ENCODE measurements around the gene USP17L28.
A peak's percentile ranks its signal among the peaks of the same experiment; 100 is the strongest.
"Not testable (repeated sequence)": the region's sequence is repeated elsewhere in the genome, so short reads cannot be mapped to it uniquely, and the experiment has no call there.

USP17L28 gene, protein sequence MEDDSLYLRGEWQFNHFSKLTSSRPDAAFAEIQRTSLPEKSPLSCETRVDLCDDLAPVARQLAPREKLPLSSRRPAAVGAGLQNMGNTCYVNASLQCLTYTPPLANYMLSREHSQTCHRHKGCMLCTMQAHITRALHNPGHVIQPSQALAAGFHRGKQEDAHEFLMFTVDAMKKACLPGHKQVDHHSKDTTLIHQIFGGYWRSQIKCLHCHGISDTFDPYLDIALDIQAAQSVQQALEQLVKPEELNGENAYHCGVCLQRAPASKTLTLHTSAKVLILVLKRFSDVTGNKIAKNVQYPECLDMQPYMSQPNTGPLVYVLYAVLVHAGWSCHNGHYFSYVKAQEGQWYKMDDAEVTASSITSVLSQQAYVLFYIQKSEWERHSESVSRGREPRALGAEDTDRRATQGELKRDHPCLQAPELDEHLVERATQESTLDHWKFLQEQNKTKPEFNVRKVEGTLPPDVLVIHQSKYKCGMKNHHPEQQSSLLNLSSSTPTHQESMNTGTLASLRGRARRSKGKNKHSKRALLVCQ
- total RNA-seq: 0 reads per million in 2 experiments

DNA sequence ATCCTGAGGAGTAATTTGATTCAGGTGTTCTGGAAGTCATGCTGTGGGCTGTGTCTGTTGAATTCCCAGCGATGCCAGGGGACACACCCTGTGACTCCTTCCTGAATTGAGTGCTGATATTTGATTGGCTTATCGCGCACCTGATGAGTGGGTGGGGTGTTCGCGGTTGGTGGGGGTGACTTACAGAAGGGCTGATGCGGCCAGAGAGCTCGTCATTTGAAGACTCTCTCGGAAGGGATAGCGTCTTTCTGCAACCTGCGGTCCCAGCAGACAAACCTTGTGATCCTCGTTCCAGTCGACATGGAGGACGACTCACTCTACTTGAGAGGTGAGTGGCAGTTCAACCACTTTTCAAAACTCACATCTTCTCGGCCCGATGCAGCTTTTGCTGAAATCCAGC lies at the start of gene USP17L28:
Gene USP17L28 (plus strand): TSS at position 301 of the 400 bp plus-strand sequence. CDS start 0 bp downstream, at position 301.
- not testable (repeated sequence) for DNase-seq (ENCODE audit: low read depth)

DNA sequence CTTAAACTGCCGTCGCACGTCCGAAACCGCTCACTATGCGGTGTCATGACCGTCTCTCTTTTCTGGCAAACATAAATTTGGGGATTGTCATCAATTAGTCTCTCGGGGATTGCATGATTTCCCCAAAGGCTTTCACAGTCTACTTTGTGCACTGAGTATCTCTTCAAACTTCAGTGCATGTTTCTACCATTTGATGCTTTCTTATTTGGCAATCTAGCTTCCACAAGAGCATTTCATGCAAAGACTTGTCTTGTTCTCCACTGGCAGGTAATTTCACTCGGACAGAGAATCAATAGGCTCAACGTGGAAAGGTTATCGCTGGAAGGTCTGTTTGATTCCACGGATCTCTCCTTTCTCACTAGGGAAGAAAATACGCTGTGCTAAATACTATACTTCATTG lies 24.5 kb upstream of the USP17L28 start:
- not testable (repeated sequence) for DNase-seq (ENCODE audit: low read depth)

DNA sequence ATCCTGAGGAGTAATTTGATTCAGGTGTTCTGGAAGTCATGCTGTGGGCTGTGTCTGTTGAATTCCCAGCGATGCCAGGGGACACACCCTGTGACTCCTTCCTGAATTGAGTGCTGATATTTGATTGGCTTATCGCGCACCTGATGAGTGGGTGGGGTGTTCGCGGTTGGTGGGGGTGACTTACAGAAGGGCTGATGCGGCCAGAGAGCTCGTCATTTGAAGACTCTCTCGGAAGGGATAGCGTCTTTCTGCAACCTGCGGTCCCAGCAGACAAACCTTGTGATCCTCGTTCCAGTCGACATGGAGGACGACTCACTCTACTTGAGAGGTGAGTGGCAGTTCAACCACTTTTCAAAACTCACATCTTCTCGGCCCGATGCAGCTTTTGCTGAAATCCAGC lies 23.8 kb upstream of the USP17L28 start, which contains the start of gene USP17L24:
Gene USP17L24 (plus strand): TSS at position 301 of the 400 bp plus-strand sequence. CDS start 0 bp downstream, at position 301.
- not testable (repeated sequence) for DNase-seq (ENCODE audit: low read depth)

DNA sequence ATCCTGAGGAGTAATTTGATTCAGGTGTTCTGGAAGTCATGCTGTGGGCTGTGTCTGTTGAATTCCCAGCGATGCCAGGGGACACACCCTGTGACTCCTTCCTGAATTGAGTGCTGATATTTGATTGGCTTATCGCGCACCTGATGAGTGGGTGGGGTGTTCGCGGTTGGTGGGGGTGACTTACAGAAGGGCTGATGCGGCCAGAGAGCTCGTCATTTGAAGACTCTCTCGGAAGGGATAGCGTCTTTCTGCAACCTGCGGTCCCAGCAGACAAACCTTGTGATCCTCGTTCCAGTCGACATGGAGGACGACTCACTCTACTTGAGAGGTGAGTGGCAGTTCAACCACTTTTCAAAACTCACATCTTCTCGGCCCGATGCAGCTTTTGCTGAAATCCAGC lies 19.1 kb upstream of the USP17L28 start, which contains the start of gene USP17L25:
Gene USP17L25 (plus strand): TSS at position 301 of the 400 bp plus-strand sequence. CDS start 0 bp downstream, at position 301.
- DNase-seq (ENCODE audit: low read depth): not testable (repeated sequence)

DNA sequence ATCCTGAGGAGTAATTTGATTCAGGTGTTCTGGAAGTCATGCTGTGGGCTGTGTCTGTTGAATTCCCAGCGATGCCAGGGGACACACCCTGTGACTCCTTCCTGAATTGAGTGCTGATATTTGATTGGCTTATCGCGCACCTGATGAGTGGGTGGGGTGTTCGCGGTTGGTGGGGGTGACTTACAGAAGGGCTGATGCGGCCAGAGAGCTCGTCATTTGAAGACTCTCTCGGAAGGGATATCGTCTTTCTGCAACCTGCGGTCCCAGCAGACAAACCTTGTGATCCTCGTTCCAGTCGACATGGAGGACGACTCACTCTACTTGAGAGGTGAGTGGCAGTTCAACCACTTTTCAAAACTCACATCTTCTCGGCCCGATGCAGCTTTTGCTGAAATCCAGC lies 14.3 kb upstream of the USP17L28 start, which contains the start of gene USP17L26:
Gene USP17L26 (plus strand): TSS at position 301 of the 400 bp plus-strand sequence. CDS start 0 bp downstream, at position 301.
- DNase-seq (ENCODE audit: low read depth): not testable (repeated sequence)

DNA sequence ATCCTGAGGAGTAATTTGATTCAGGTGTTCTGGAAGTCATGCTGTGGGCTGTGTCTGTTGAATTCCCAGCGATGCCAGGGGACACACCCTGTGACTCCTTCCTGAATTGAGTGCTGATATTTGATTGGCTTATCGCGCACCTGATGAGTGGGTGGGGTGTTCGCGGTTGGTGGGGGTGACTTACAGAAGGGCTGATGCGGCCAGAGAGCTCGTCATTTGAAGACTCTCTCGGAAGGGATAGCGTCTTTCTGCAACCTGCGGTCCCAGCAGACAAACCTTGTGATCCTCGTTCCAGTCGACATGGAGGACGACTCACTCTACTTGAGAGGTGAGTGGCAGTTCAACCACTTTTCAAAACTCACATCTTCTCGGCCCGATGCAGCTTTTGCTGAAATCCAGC lies 9.6 kb upstream of the USP17L28 start, which contains the start of gene USP17L5:
Gene USP17L5 (plus strand): TSS at position 301 of the 400 bp plus-strand sequence. CDS start 0 bp downstream, at position 301.
- DNase-seq (ENCODE audit: low read depth): not testable (repeated sequence)

DNA sequence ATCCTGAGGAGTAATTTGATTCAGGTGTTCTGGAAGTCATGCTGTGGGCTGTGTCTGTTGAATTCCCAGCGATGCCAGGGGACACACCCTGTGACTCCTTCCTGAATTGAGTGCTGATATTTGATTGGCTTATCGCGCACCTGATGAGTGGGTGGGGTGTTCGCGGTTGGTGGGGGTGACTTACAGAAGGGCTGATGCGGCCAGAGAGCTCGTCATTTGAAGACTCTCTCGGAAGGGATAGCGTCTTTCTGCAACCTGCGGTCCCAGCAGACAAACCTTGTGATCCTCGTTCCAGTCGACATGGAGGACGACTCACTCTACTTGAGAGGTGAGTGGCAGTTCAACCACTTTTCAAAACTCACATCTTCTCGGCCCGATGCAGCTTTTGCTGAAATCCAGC lies 4.8 kb upstream of the USP17L28 start, which contains the start of gene USP17L27:
Gene USP17L27 (plus strand): TSS at position 301 of the 400 bp plus-strand sequence. CDS start 0 bp downstream, at position 301.
- DNase-seq (ENCODE audit: low read depth): not testable (repeated sequence)

DNA sequence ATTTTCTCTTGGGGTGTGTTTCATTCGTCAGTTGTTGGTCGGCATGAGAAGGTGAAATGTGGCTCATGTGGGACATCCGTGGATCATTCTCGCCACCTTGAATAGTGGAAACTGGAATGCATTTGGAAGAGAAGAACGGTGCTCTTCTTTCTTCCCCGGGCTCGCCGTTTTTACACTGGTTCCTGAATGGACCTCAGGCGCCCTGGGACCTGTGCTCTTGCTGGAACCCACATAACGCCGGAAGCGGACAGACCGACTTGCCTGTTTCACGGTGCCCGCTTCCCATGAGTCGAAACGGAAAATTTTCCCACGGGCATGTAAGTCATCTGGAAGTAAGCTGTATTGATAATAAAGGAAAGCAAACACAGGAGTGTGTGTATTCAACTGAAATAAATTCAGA lies 2.2 kb downstream of the USP17L28 start:
- DNase-seq (ENCODE audit: low read depth): not testable (repeated sequence)

DNA sequence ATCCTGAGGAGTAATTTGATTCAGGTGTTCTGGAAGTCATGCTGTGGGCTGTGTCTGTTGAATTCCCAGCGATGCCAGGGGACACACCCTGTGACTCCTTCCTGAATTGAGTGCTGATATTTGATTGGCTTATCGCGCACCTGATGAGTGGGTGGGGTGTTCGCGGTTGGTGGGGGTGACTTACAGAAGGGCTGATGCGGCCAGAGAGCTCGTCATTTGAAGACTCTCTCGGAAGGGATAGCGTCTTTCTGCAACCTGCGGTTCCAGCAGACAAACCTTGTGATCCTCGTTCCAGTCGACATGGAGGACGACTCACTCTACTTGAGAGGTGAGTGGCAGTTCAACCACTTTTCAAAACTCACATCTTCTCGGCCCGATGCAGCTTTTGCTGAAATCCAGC lies 4.6 kb downstream of the USP17L28 start, which contains the start of gene USP17L29:
Gene USP17L29 (plus strand): TSS at position 301 of the 400 bp plus-strand sequence. CDS start 0 bp downstream, at position 301.
- DNase-seq (ENCODE audit: low read depth): not testable (repeated sequence)

DNA sequence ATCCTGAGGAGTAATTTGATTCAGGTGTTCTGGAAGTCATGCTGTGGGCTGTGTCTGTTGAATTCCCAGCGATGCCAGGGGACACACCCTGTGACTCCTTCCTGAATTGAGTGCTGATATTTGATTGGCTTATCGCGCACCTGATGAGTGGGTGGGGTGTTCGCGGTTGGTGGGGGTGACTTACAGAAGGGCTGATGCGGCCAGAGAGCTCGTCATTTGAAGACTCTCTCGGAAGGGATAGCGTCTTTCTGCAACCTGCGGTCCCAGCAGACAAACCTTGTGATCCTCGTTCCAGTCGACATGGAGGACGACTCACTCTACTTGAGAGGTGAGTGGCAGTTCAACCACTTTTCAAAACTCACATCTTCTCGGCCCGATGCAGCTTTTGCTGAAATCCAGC lies 14.1 kb downstream of the USP17L28 start, which contains the start of gene USP17L30:
Gene USP17L30 (plus strand): TSS at position 301 of the 400 bp plus-strand sequence. CDS start 0 bp downstream, at position 301.
- DNase-seq (ENCODE audit: low read depth): not testable (repeated sequence)

DNA sequence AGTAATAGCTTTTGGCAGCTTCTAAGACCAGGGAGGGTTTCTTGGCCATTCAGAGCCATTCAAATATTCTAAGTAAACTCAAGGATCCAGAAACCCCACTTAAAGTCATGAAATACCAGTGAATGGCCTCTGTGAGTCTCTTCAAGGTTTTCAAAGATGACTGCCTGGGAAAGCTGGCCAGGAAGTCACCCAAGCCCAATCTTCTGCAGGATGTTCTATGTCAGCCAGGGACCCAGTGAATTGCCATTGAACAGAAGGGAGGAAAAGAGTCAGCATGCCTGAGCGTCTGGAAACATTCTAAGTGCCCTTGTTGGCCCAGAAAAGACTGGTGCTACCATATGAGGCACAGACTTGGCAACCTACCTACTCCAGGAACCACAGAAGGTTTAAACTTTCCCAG lies 31.2 kb downstream of the USP17L28 start:
- not testable (repeated sequence) for DNase-seq (ENCODE audit: low read depth)

DNA sequence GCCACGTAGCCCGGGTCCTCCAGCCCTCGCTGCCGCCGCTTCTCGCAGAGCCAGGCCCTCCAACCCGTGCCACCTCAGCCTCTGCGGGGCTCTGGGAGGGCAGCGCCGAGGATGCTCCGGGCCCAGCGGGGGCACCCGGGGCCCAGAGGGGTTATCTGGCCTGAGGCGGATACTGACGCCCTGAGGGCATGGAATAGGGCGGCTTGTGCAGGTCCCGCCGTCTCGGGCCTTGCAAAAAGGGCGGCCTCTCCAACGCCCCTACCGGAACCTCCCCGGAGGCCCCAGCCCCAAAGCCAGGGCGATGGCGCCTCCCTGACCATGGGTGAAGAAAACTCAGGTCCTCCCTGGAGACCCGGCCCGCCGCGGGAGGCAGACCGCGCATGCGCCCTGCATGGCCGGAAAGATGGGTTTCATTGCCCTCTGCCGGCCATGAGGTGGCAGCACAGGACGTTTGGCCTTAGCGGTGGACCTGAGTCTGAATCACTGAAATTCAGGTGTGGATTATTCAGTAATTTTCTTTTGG lies 32.4 kb downstream of the USP17L28 start:
- DNase-seq (ENCODE audit: low read depth): peak; percentile 31

DNA sequence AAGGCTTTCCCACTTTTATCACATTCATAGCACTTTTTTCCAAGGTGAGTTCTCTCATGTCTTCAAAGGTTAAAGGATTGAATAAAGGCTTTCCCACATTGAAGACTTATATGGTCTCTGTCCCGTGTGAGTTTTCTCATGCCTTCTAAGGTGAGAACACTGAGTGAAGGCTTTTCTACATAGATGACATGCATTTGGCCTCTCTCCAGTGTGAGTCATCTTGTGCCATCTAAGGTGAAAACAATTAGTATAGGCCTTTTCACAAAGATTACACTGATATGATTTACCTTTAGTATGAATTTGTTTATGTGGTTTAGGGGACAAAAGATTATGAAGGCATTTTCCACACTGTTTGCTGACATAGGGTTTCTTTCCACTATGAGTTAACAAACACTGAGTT lies 35.4 kb downstream of the USP17L28 start:
- DNase-seq (ENCODE audit: low read depth): no peak

DNA sequence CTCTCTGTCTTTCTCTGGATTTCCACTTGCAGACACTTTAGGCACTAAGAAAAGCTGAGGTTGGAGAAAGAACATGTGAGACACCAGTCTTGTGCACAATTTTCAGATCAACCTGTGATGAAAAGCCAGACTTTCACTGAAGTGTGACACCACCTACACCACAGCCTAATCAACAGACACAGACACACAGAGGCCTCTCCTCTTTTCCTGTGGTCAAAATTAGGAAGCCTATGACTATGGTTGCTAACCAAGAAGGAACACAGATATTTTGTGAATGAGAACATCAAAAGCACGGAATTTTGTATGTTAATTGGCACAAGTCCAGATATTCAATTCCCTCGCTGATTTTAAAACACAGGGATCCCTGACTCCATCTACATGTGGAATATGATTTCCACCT lies 40.3 kb downstream of the USP17L28 start:
- not testable (repeated sequence) for DNase-seq (ENCODE audit: low read depth)

All from T follicular helper cell (primary cell).